GM21786 (cell line): ENCODE results near the gene SFSWAP.
"Not testable (repeated sequence)": the region's sequence is repeated elsewhere in the genome, so short reads cannot be mapped to it uniquely, and the experiment has no call there.

Source experiments
- ATAC-seq: cut with Tn5 transposase; IDR thresholded peaks from one replicate; pipeline ENCODE4 v1.9.1; 2021; ENCODE audit not compliant: unreplicated experiment

The SFSWAP gene

DNA sequence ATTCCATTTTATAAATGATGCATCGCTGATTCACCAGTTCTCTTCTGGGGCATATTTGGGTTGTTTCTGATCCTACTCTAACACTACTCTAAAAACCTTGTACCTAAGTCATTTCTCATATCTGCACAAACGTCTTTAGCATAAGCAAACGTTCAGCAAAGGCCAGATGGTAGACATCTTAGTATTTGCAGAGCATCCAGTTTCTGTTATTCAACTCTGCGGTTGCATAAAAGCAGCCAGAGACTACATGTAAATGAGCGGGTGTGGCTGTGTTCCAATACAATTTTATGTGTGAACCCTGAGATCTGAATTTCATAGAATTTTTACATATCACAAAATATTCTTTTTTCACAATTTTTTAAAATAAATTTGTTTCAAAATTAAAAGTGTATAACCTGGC, 94.5 kb downstream of the SFSWAP start:
- ATAC-seq, result no peak

DNA sequence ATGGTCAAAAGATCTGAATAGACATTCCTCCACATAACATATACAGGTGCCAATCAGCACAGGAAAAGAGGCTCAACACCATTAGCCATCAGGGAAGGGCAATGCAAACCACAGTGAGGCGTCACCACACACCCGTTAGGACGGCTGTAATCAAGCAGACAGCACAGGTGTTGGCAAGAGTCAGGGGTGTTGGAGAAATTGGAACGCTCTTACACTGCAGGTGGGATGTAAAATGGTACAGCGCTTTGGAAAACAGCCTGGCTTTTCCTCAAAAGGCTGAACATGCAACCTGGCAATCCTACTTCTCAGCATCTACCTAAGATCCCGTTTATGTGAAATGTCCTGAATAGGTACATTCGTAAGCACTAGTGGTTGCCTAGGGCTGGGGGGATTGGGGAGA, 95.8 kb downstream of the SFSWAP start:
- ATAC-seq, result no peak

DNA sequence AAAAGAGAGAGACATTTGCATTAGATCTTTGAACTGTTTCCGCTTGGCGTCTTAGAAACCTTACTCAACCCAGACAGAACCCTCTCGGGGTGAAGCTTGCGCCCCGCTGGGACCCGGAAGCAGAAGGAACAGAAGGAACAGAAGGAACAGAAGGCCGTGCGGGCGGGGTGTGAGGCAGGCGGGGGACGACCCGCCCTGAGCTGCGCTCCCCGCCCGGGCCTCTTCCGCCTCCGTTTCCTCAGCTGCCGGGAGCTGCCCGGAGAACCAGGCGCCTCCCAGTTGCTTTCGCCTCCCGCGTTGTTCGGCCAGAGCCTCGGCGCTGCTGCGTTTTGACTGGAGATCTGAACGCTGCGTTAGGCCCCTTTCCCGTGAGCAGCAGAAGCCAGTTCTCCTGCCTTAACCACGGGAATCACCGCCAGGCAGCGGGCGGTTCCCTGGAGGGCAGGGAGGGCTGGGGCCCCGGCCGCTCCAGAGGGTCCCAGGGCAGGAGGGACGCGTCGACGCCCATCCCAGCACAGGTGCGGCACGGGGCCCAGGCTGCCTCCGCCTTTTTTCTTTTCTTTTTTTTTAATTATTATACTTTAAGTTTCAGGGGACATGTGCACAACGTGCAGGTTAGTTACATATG, 98.0 kb downstream of the SFSWAP start:
- no peak for ATAC-seq

DNA sequence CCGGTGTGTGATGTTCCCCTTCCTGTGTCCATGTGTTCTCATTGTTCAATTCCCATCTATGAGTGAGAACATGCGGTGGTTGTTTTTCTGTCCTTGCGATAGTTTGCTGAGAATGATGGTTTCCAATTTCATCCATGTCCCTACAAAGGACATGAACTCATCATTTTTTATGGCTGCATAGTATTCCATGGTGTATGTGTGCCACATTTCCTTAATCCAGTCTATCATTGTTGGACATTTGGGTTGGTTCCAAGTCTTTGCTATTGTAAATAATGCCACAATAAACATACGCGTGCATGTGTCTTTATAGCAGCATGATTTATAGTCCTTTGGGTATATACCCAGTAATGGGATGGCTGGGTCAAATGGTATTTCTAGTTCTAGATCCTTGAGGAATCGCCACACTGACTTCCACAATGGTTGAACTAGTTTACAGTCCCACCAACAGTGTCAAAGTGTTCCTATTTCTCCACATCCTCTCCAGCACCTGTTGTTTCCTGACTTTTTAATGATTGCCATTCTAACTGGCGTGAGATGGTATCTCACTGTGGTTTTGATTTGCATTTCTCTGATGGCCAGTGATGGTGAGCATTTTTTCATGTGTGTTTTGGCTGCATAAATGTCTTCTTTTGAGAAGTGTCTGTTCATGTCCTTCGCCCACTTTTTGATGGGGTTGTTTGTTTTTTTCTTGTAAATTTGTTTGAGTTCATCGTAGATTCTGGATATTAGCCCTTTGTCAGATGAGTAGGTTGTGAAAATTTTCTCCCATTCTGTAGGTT, 98.8 kb downstream of the SFSWAP start:
- ATAC-seq, result not testable (repeated sequence)

DNA sequence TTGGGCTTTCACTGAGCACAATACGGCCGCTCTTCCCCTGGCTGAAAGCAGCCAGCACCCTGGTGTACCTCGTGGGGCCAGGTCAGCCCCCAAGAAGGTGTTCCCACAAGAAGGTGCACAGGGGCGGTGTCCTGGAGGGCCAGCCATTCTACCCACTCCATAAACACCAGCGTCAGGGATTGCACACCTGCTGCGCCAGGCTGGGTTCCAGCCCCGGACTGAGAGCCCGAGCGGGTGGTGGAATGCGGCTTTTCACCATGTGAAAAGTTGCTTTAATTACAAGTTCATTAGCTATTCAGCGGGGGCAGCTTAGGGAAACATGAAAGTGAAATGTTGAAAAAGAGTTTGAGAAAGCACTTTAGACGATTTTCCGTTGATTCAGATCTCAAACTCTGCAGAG, 99.8 kb downstream of the SFSWAP start:
- ATAC-seq, result no peak

DNA sequence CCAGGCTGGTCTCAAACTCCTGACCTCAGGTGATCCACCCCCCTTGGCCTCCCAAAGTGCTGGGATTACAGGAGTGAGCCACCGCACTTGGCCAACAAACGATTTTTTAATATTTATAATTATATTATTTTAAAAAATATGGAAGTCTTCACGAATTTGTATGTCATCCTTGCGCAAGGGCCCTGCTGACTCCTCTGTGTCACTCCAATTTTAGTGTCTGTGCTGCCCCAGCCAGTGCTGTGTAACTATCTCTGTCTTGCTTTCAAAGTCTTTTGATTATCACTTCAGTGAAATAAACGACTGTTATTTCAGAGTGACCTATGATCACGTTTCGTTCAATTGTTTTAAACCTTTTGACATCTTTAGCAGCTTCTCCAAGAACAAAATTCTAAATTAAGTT, 104.2 kb downstream of the SFSWAP start:
- no peak for ATAC-seq

DNA sequence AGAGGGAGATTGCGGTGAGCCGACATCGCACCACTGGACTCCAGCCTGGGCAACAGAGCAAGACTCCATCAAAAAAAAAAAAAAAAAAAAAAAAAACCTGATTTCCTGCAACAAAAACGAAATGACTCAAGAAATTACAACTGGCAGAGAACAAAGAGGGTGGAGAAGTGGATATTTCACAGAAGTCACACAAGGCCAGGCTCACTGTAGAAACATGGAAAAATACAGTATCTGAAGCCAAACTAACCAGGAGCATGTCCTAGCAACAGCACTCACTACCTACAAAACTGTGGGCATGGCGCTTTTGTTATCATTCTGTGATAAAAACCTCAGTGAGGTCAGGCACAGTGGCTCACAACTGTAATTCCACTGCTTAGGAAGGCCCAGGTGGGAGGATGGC, 105.6 kb downstream of the SFSWAP start:
- no peak for ATAC-seq

DNA sequence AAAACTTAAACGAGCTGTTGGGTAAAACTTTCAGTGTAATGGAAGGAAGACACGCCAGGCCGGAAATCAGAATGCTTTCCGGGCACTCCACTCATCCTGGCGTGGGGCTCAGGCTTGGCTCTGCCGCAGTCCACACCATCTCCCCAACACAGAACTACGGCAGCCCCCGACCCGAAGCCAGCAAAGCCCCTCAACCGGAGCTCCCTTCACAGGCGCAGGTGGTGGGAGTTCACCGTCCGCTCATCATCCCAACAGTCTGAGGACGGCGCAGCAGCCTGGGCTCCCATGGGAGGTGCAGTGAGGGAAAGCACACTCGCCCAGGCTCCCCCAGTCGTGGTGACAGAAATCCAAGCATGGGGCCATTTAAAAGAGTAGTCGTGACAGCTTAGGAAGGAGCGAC, 106.4 kb downstream of the SFSWAP start:
- ATAC-seq, result no peak

DNA sequence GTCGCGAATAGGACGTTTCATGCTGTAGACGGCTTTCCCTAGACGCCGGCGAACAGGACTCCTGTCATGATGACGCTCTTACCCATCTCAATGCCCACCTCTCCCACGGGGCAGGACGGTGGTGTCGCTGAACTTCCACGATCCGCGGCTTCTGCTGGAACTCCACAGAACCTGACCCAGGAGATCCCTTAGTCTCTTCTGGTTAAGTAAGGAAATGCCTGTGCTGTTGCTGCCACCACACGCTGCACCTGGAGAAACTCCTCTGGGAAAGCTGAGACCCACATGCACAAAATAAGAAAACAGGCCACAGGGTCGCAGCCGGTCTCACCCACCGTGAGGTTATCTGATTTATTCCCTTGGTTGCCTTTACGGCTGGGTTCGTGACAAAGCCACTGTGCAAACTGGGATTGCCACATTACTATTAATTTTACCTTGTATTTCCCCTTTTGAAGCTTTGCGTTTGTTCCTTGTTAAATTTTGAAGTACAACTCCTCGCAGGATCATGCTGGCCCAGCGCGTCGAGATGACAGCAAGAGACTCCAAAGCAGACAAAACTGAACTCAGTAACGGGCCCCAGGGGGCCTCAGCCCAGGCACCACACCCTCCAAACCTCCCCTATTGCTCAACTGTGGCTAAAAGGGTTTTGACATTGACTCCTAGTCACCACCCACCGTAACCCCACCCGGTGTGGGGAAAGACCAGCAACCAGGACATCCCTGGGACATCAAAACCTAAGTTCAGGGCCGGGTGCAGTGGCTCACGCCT, 108.1 kb downstream of the SFSWAP start:
- ATAC-seq, result no peak

DNA sequence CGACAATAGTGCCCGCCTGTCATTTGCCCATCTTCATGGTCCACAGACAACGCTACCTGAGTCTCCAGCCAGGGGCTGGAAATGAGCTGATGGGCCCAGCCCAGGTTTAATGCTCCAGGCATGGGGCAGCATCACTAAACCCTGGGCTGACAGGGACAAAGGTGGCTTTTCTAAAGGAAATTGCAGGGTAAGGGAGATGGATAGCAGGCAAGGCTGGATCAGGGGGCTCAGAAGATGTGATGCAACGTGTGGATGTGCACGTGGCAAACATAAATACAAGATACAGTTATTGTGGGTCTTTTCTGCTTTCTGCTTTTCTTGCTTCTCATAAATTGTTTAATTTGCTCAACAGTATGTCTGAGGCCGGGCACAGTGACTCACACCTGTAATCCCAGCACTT, 113.6 kb downstream of the SFSWAP start:
- no peak for ATAC-seq

DNA sequence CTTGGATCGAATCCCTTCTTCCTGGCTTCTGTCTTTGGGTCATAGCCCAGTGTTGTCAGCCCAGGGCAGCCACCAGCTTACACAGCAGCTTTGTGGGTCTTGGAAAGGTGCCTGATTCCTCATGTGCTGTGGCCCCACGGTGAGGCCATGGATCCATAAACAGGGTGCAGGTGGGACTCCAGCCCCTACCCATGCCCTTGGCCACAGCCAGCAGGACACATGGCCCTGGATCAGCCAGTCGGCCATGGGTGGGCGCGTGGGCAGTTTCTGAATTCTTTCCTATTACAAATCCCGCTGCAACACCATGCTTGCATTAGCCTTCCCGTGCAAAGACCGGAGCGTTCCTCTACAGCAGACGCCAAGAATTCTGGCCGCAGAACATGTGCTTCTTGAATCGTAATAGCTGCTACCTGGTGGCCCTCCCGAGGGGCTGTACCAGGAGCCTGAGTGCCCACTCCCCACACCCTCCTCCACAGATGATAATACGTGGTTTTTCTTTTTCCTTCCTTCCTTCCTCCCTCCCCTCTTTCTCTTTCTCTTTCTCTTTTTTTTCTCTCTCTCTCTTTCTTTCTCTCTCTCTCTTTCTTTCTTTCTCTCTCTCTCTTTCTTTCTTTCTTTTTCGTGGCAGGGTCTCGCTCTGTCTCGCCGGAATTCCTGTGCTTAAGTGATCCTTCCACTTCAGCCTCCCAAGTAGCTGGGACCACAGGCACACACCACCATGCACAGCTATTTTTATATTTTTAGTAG, 114.4 kb downstream of the SFSWAP start:
- ATAC-seq, result no peak

DNA sequence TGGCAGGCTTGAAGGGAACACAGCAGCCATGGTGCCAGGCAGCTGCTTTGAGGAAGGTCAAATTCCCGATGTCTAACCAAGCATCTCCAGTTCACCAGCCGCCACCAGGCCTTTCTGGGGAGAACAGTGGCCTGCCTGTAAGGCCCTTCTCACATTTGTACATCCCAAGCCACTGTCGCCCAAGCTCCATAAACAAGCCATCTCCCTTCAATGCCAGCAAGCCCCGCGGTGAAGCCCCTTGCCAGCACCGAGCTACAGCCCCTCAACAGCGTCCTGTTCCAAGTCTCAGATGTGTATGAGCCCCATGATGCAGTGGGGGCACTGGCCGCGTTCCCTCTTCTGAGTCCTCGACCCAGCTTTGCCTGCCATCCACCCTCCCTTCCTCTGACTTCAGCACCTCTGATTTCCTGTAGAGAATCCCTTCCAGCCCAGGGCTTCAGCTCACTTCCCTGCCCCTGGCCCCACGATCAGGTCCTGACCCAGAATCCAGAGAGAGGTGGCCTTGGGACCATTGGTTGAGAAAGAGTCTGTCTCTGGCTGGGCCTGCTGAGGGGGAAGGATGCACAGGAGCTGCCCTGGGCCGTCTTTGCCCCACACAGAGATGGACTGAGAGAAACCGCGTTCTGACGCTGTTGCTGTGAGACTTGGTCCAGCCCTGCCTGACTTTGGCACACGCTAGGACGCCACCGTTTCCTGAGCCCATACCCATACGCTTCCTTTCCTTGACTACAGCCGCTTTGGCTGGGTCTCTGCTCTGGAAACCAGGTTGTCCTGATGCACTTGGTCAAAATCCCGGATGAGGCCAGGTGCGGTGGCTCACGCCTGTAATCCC, 115.4 kb downstream of the SFSWAP start:
- ATAC-seq, result no peak

DNA sequence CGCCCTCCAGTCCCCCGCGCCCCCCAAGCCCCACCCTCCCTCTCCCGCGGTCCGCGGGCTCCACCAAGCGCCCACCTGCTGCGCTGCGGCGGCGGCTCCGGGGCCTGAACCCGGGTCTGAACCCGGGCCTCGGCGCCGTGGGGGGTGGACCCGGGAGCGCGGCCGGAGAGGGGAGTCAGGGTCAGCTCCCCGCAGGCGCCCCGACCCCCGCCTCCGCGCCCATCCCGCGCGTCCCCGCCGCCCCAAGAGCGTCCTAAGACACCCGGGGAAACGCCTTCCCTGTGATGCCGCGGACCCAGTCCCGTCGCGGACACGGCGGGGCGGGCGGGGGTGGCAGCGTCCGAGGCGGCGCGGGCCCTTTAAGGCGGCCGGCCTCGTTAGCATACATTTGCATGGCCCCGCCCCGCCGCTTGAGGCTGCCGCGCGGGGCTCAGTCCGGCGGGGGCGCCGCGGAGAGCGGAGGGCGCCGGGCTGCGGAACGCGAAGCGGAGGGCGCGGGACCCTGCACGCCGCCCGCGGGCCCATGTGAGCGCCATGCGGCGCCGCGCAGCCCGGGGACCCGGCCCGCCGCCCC, 117.2 kb downstream of the SFSWAP start, which contains the start of gene MMP17:
Gene MMP17, plus strand, starts transcription at position 433 of the 574 bp plus-strand sequence. Its CDS starts 102 bp downstream, at position 535.
- ATAC-seq, result peak; percentile 43

DNA sequence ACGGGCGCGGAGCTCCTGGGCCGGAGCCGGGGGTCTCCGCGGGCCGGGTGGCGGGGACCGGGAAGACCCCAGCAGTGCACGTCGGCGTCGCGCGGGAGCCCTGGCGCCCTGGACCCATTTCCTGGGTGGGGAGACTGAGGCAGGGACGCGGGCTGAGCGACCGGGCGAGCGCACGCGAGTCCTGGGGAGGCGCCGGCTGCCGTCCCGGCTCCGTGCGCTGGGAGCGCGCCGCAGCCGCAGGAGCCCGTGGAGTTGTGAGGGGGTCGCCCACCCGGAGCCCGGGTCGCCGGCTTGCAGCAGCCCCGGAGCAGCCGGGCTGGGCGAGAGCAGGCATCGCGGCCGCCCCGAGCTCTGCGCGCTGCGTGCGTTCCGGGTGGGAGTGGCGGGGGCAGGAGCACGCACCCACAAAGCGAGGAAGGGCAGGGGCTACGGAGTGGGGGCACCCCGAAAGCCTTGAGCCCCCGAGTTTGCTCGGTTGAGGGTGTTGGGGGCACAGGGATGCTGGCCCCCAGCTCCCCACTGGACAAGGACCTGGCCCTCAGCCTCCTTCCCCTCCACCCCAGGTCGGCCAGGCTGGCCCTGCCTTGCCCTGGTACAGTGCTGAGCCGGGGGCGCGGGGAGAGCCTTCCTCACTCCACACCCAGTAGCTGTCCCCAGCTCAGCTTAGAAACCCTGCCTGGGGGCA, 117.9 kb downstream of the SFSWAP start:
- ATAC-seq, result no peak

DNA sequence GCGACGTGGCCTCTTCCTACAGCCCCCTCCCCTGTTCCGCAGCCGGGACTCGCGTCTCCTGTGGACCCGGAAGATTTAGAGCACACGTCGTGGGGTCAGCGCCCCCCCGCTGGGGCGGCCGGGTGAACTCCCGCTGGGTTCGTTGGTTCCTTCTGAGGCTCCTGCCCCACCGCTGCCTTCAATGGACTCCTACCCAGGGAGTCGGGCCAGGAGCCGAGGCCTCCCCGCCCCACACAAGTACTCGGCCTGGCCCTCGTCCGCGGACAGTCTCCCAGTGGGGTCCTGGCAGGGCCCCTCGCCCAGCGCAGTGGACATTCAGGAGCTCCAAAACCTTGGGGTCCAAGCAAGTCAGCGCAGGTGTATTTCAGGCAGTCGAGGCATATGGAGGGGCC, 118.5 kb downstream of the SFSWAP start:
- ATAC-seq, result no peak

DNA sequence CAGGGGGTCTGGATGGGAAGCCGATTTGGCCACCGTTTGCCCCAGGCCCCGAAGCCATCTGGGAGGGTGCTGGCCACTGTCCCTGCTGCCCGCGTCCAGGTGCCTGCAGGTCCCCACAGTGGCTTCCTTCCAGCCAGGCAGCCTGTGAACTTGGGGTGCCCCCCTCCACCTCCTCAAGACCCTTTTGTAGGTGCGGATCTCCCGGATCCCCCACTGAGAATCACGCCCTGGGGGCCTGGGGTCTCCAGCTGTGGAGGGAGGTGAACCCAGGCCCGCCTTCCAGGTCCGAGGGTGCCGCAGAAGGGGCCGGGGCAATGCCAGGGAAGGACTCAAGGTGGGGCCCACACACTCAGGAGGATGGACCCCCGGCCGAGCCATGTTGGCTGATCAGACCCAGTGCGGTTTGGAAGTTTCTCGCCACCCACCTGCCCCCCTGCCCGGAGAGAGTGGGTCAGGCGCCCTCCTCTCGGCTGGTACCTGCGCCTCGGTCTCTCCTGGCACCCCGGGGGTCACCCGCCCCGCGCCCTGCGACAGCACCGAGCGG, 119.0 kb downstream of the SFSWAP start:
- no peak for ATAC-seq

DNA sequence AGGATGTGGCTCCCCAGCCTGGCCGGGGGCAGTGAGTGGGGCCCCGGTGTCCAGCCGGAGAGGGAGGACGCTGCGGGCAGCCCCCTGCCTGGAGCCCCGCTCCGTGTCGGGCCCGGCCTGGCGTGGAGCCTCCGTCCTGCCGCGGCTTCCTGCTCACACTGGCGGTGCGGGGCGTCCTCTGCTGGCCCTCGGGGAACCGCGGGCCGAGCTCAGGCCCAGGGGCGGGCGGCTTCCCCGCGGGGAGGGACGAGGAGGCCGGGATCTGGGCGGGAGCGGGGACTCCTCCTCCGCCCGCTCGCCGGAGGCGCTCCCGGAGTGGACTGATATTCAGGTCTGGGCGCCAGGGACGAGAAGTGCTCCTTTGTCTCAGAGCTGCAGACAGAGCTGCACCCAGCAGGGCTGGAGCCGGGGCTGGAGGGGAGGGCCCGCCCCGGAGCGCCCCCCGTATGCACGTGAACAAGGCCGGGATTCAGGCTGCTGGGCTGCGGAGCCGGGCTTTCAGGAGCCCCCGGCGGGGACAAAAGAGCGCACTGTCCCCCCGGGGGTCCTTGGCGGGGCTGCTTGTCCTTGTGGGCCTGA, 119.5 kb downstream of the SFSWAP start:
- peak; percentile 39 for ATAC-seq

DNA sequence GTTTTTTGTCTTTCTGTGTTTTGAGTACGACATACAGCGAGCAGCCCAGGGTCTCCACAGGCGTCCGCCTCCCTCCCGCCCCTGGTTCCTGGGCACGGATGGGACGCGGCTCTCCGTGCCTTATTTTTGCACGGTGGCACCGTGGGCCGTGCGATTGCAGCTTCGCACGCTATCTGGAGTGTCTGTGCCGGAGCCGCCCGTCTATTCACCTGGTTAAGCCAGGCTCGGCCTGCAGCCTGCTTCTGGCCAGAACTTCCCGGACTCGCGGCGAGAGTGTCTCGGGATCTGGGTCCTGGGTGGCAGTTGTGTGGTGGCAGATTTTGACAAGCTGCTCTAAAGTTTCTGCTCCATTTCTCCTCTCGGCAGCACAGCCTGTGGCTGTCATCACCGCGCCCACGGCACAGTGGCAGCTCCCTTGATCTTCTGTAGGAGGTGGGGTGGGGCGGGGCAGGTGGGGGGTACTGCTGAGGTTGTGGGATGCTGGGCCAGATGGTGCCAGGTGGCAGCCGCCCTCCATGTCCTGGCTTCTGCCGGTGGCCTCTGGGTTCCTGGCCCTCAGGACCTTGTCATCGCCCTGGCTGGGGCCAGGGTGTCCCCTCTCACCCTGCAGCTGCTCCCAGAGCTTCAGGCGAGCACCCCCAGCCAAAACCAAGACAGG, 120.2 kb downstream of the SFSWAP start:
- no peak for ATAC-seq
